Loucy (cell line): ENCODE results near the gene LTB4R.

Experiments
- H2AFZ ChIP-seq: fragments of 200-600 bp; sonication (generic); 2 replicates; pipeline ENCODE4 v1.6.0; 2016; ENCODE audit warnings: antibody characterized with exemption, mild to moderate bottlenecking, low read length, moderate library complexity
- H3F3A ChIP-seq: fragments of 200-600 bp; 2 replicates; pipeline ENCODE4 v1.6.0; 2016; ENCODE audit warnings: antibody characterized with exemption, low read depth, mild to moderate bottlenecking
- H3K27me3 ChIP-seq: fragments of 200-600 bp; sonication (generic); 2 replicates; pipeline ENCODE4 v1.6.1; 2014; ENCODE audit warnings: low read length, mild to moderate bottlenecking; ENCODE audit not compliant: insufficient read depth, poor library complexity, severe bottlenecking
- H3K36me3 ChIP-seq: fragments of 200-600 bp; sonication (generic); 2 replicates; pipeline ENCODE4 v1.6.1; 2016; ENCODE audit warnings: low read length; ENCODE audit not compliant: insufficient read depth
- H3K4me1 ChIP-seq: fragments of 200-600 bp; sonication (generic); 2 replicates; pipeline ENCODE4 v1.5.1; 2014; ENCODE audit warnings: low read length, mild to moderate bottlenecking; ENCODE audit not compliant: insufficient read depth, poor library complexity, severe bottlenecking
- H3K4me2 ChIP-seq: fragments of 200-600 bp; sonication (generic); 2 replicates; pipeline ENCODE4 v1.6.0; 2014; ENCODE audit warnings: antibody characterized with exemption, low read length, low read depth, mild to moderate bottlenecking; ENCODE audit not compliant: poor library complexity, severe bottlenecking
- H3K4me3 ChIP-seq: fragments of 200-600 bp; sonication (generic); 2 replicates; pipeline ENCODE4 v1.5.1; 2014; ENCODE audit warnings: low read length, mild to moderate bottlenecking, mixed read lengths; ENCODE audit not compliant: poor library complexity, severe bottlenecking
- H3K79me2 ChIP-seq: fragments of 200-600 bp; sonication (generic); 2 replicates; pipeline ENCODE4 v1.6.1; 2014; ENCODE audit warnings: low read length; ENCODE audit not compliant: insufficient read depth
- H3K9ac ChIP-seq: fragments of 200-600 bp; sonication (generic); 2 replicates; pipeline ENCODE4 v1.6.0; 2014; ENCODE audit warnings: mild to moderate bottlenecking, low read depth, low read length, moderate library complexity; ENCODE audit not compliant: poor library complexity, severe bottlenecking
- H3K9me2 ChIP-seq: fragments of 200-600 bp; sonication (generic); replicated peaks from 2 replicates; pipeline ENCODE4 v1.6.1; 2016; ENCODE audit warnings: low read depth, low read length, mixed read lengths
- H3K9me3 ChIP-seq: fragments of 200-600 bp; sonication (generic); 2 replicates; pipeline ENCODE4 v1.6.1; 2014; ENCODE audit warnings: mild to moderate bottlenecking, antibody characterized with exemption, low read length, low read depth; ENCODE audit not compliant: insufficient read depth
- H4K20me1 ChIP-seq: fragments of 200-600 bp; sonication (generic); 2 replicates; pipeline ENCODE4 v1.6.0; 2014; ENCODE audit warnings: antibody characterized with exemption, low read length, mild to moderate bottlenecking; ENCODE audit not compliant: insufficient read depth, poor library complexity, severe bottlenecking
- CTCF ChIP-seq: fragments of 200-600 bp; sonication (generic); conservative IDR thresholded peaks from 2 replicates; pipeline ENCODE4 v1.5.1; 2014; ENCODE audit warnings: mild to moderate bottlenecking, antibody characterized with exemption, low read length
- EZH2phosphoT487 ChIP-seq: fragments of 200-600 bp; IDR thresholded peaks from 2 replicates; pipeline ENCODE4 v1.6.1; 2018; ENCODE audit warnings: antibody characterized with exemption, mild to moderate bottlenecking, moderate library complexity, borderline replicate concordance

The LTB4R gene

GRCh38 chr14:24289649-24290280 is 21.5 kb upstream of the LTB4R start:
- TF ChIP-seq CTCF: no peak
- no peak for TF ChIP-seq EZH2phosphoT487
- Histone ChIP-seq H4K20me1 (no peaks in the 10 kb centered on the region), H3K4me1 (no peaks in the 10 kb centered on the region), H3K79me2 (no peaks in the 10 kb centered on the region), H3K9ac (no peak overlapping the region), H3K36me3 (peaks cover 4% of the 10 kb centered on the region; the same call in 1 of the 2 replicates), H3F3A (no peaks in the 10 kb centered on the region), H3K4me2 (no peak overlapping the region), H3K4me3 (no peak overlapping the region), H3K9me2 (no peaks in the 10 kb centered on the region), H3K27me3 (no peaks in the 10 kb centered on the region), H2AFZ (no peak overlapping the region), H3K9me3 (no peaks in the 10 kb centered on the region)

GRCh38 chr14:24290746-24291145 is 20.6 kb upstream of the LTB4R start:
- H3K36me3 ChIP-seq: peaks cover 4% of the 10 kb centered on the region; the same call in 1 of the 2 replicates
- no peak overlapping the region for H3K9ac ChIP-seq
- no peaks in the 10 kb centered on the region for H3K4me1 ChIP-seq

DNA sequence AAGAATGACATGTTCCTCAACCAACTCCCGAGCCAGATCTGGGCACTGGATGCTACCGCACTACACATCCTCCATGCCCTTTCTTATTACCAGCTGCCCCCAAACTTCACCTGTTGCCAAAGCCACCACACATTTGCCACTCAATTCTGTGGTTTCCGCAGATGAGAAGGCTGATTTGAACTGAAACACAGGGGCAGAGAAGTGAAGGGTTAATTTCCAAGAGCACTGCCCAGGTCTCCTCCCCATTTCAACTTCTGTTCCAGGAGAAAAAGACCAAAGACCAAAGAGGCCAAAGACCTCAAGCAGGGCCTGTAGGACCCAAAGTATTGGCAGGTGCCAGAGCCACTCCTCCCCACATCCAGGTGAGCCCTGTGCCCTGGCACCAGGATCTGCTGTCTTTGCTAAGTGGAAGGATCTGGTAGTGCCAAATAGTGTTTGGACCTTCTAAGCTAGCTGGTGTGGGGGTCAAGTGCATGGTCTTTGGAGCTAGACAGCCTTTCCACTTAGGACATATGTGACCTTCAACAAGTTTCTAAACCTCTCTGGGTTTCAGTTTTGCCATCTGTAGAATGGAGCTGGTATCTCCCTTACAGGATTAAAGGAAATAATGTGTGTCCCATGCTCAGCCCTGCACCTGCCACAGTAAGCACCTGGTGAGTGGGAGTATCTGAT is 19.7 kb upstream of the LTB4R start:
- Histone ChIP-seq H3K79me2 (no peaks in the 10 kb centered on the region), H3K9me2 (no peaks in the 10 kb centered on the region)

More at GRCh38 chr14:24290746-24291145, 20.6 kb upstream of the LTB4R start:
- TF ChIP-seq EZH2phosphoT487 (no peak), CTCF (no peak)
- Histone ChIP-seq H3K9me2 (no peaks in the 10 kb centered on the region), H4K20me1 (no peaks in the 10 kb centered on the region), H3K4me2 (no peak overlapping the region), H3K27me3 (no peaks in the 10 kb centered on the region), H3K9me3 (no peaks in the 10 kb centered on the region), H2AFZ (no peak overlapping the region), H3K79me2 (no peaks in the 10 kb centered on the region), H3F3A (no peaks in the 10 kb centered on the region), H3K4me3 (no peak overlapping the region)

More for the DNA sequence above, 19.7 kb upstream of the LTB4R start:
- Histone ChIP-seq H4K20me1 (no peaks in the 10 kb centered on the region), H3K9me3 (no peaks in the 10 kb centered on the region), H3K4me1 (no peaks in the 10 kb centered on the region), H3K4me3 (no peak overlapping the region), H3F3A (no peaks in the 10 kb centered on the region), H3K36me3 (peaks cover 4% of the 10 kb centered on the region; the same call in 1 of the 2 replicates), H3K27me3 (no peaks in the 10 kb centered on the region), H3K4me2 (no peak overlapping the region), H3K9ac (no peak overlapping the region), H2AFZ (no peak overlapping the region)
- TF ChIP-seq CTCF (no peak), EZH2phosphoT487 (no peak)
